Cardiac fibroblast (primary cell): ENCODE results near the gene PAXIP1.
"Not testable (repeated sequence)": the region's sequence is repeated elsewhere in the genome, so short reads cannot be mapped to it uniquely, and the experiment has no call there.

Source experiments
- DNase-seq, 2 donors: peaks; one replicate each; pipeline versions ENCODE4 v3.0.0 to v3.0.0-alpha.2; 2010; ENCODE audit warnings: low read depth in 2 of 2
- H3K4me3 ChIP-seq, 2 donors: replicated peaks in 1 of 2; 1 replicate in 1 of 2; 2 replicates in 1 of 2; pipeline ENCODE4 v1.5.1; 2011; ENCODE audit warnings: low read depth in 2 of 2, low read length in 2 of 2, mild to moderate bottlenecking in 2 of 2, moderate library complexity in 1 of 2
- CTCF ChIP-seq: IDR thresholded peaks from one replicate; pipeline ENCODE4 v1.5.1; 2011; ENCODE audit warnings: low read depth, mild to moderate bottlenecking, low read length, inconsistent platforms

Gene PAXIP1

GRCh38 chr7:155003092-155003375 lies at the start of gene PAXIP1:
Gene PAXIP1, minus strand, starts transcription at chr7:155003124. Its CDS starts 195 bp downstream, at chr7:155002929.
- no peak for DNase-seq
- no peak for TF ChIP-seq CTCF
- H3K4me3 ChIP-seq = peak within 1 kb of the TSS; percentile 85 to 88

GRCh38 chr7:155051355-155051754 lies 48.4 kb upstream of the PAXIP1 start:
- no peak overlapping the region for H3K4me3 ChIP-seq
- no peak for TF ChIP-seq CTCF
- DNase-seq = no peak

GRCh38 chr7:155048006-155048405 lies 45.1 kb upstream of the PAXIP1 start:
- no peak overlapping the region for H3K4me3 ChIP-seq
- TF ChIP-seq CTCF = no peak
- DNase-seq = no peak

- TF ChIP-seq CTCF = no peak
- no peak overlapping the region for H3K4me3 ChIP-seq
- no peak for DNase-seq
These were observed 40.8 kb upstream of the PAXIP1 start for GRCh38 chr7:155043756-155044155.

- no peak overlapping the region for H3K4me3 ChIP-seq
- no peak for TF ChIP-seq CTCF
These were observed 35.4 kb upstream of the PAXIP1 start for GRCh38 chr7:155038335-155038734.

GRCh38 chr7:155034495-155034894 lies 31.6 kb upstream of the PAXIP1 start:
- DNase-seq, H3K4me3 ChIP-seq: not testable (repeated sequence)

More at GRCh38 chr7:155038335-155038734, 35.4 kb upstream of the PAXIP1 start:
- no peak for DNase-seq

- TF ChIP-seq CTCF = no peak
- DNase-seq = no peak
- H3K4me3 ChIP-seq = no peak overlapping the region
These were observed 30.1 kb upstream of the PAXIP1 start for GRCh38 chr7:155032978-155033377.
